ENCODE results near the gene BSPRY. TPM values are rescaled to one million over a fixed set of nuclear protein-coding genes. Genes with fewer than 3 reads are reported as not detected.

Gene BSPRY
- total RNA-seq, 1 donor, result not detected

- H3K36me3 ChIP-seq (ENCODE audit: insufficient read depth, low read length), result peaks cover 4% of the 10 kb centered on the region
- no peaks in the 10 kb centered on the region for H4K20me1 ChIP-seq (ENCODE audit: insufficient read depth, low read length)
- H3K4me1 ChIP-seq (ENCODE audit: insufficient read depth, low read length), result no peaks in the 10 kb centered on the region
- no peak for TF ChIP-seq CTCF (IDR thresholded peaks at IDR 0.05; ENCODE audit: extremely low read depth, low read depth, low read length)
- no peak overlapping the region for H3K27ac ChIP-seq (ENCODE audit: low read depth, low read length)
- H3K4me3 ChIP-seq (ENCODE audit: insufficient read depth, low read length), result no peak overlapping the region
- no peaks in the 10 kb centered on the region for H3K79me2 ChIP-seq (ENCODE audit: insufficient read depth, low read length)
- no peaks in the 10 kb centered on the region for H3K27me3 ChIP-seq (ENCODE audit: insufficient read depth, low read length)
- H3K9me3 ChIP-seq (ENCODE audit: low read depth, low read length), result no peaks in the 10 kb centered on the region
- H2AFZ ChIP-seq (ENCODE audit: low read length), result no peak overlapping the region
- H3K4me2 ChIP-seq (ENCODE audit: insufficient read depth, low read length), result no peak overlapping the region
- no peak for DNase-seq (ENCODE audit: insufficient read length, low spot score, missing footprints)
Measured at GRCh38 chr9:113372059-113372458, 22.7 kb downstream of the BSPRY start.

- no peaks in the 10 kb centered on the region for H3K79me2 ChIP-seq (ENCODE audit: insufficient read depth, low read length)
- no peak for DNase-seq (ENCODE audit: insufficient read length, low spot score, missing footprints)
- H3K9me3 ChIP-seq (ENCODE audit: low read depth, low read length), result no peaks in the 10 kb centered on the region
- H3K4me3 ChIP-seq (ENCODE audit: insufficient read depth, low read length), result no peak overlapping the region
- H3K36me3 ChIP-seq (ENCODE audit: insufficient read depth, low read length), result peaks cover 4% of the 10 kb centered on the region
- H4K20me1 ChIP-seq (ENCODE audit: insufficient read depth, low read length), result no peaks in the 10 kb centered on the region
- no peak for TF ChIP-seq CTCF (IDR thresholded peaks at IDR 0.05; ENCODE audit: extremely low read depth, low read depth, low read length)
- no peak overlapping the region for H2AFZ ChIP-seq (ENCODE audit: low read length)
- no peaks in the 10 kb centered on the region for H3K27me3 ChIP-seq (ENCODE audit: insufficient read depth, low read length)
- no peak overlapping the region for H3K4me2 ChIP-seq (ENCODE audit: insufficient read depth, low read length)
- no peaks in the 10 kb centered on the region for H3K4me1 ChIP-seq (ENCODE audit: insufficient read depth, low read length)
- no peak overlapping the region for H3K27ac ChIP-seq (ENCODE audit: low read depth, low read length)
Measured at GRCh38 chr9:113373256-113373655, 23.9 kb downstream of the BSPRY start.

GRCh38 chr9:113373676-113374392 lies 24.5 kb downstream of the BSPRY start:
- H3K4me1 ChIP-seq (ENCODE audit: insufficient read depth, low read length), result no peaks in the 10 kb centered on the region
- no peak overlapping the region for H2AFZ ChIP-seq (ENCODE audit: low read length)
- peaks cover 4% of the 10 kb centered on the region for H3K36me3 ChIP-seq (ENCODE audit: insufficient read depth, low read length)
- TF ChIP-seq CTCF (IDR thresholded peaks at IDR 0.05; ENCODE audit: extremely low read depth, low read depth, low read length), result no peak
- no peaks in the 10 kb centered on the region for H3K9me3 ChIP-seq (ENCODE audit: low read depth, low read length)
- no peak overlapping the region for H3K4me3 ChIP-seq (ENCODE audit: insufficient read depth, low read length)
- no peaks in the 10 kb centered on the region for H4K20me1 ChIP-seq (ENCODE audit: insufficient read depth, low read length)
- no peak for DNase-seq (ENCODE audit: insufficient read length, low spot score, missing footprints)
- H3K27ac ChIP-seq (ENCODE audit: low read depth, low read length), result no peak overlapping the region
- H3K79me2 ChIP-seq (ENCODE audit: insufficient read depth, low read length), result no peaks in the 10 kb centered on the region
- no peaks in the 10 kb centered on the region for H3K27me3 ChIP-seq (ENCODE audit: insufficient read depth, low read length)
- H3K4me2 ChIP-seq (ENCODE audit: insufficient read depth, low read length), result no peak overlapping the region

GRCh38 chr9:113375057-113376023 lies 26.0 kb downstream of the BSPRY start:
- Histone ChIP-seq H2AFZ (ENCODE audit: low read length) (no peak overlapping the region), H4K20me1 (ENCODE audit: insufficient read depth, low read length) (no peaks in the 10 kb centered on the region), H3K4me2 (ENCODE audit: insufficient read depth, low read length) (no peak overlapping the region), H3K4me1 (ENCODE audit: insufficient read depth, low read length) (no peaks in the 10 kb centered on the region), H3K27ac (ENCODE audit: low read depth, low read length) (no peak overlapping the region), H3K9me3 (ENCODE audit: low read depth, low read length) (no peaks in the 10 kb centered on the region), H3K27me3 (ENCODE audit: insufficient read depth, low read length) (no peaks in the 10 kb centered on the region), H3K36me3 (ENCODE audit: insufficient read depth, low read length) (peaks cover 4% of the 10 kb centered on the region), H3K79me2 (ENCODE audit: insufficient read depth, low read length) (no peaks in the 10 kb centered on the region), H3K4me3 (ENCODE audit: insufficient read depth, low read length) (no peak overlapping the region)
- DNase-seq (ENCODE audit: insufficient read length, low spot score, missing footprints), result peak; percentile 92
- TF ChIP-seq CTCF (IDR thresholded peaks at IDR 0.05; ENCODE audit: extremely low read depth, low read depth, low read length), result no peak

Data from osteoblast (primary cell).